ENCODE data around the gene IRAK2.
"Not testable (repeated sequence)": the region's sequence is repeated elsewhere in the genome, so short reads cannot be mapped to it uniquely, and the experiment has no call there.

IRAK2 gene

DNA sequence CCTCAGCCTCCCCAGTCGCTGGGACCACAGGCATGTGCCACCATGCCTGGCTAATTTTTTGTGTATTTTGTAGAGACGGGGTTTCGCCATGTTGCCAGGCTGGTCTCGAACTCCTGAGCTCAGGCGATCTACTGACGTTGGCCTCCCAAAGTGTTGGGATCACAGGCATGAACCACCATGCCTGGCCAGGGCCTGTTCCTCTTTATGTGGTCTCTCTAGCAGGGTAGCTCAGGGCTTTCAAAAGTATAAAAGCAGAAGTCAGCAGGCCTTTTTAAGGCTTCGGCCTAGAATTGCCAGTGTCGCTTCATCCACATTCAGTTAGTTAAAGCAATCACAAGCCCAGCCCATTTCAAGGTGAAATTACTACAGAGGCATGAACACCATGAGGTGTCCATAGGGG is 15.5 kb upstream of the IRAK2 start:
- TF ChIP-seq, protein P1, sequence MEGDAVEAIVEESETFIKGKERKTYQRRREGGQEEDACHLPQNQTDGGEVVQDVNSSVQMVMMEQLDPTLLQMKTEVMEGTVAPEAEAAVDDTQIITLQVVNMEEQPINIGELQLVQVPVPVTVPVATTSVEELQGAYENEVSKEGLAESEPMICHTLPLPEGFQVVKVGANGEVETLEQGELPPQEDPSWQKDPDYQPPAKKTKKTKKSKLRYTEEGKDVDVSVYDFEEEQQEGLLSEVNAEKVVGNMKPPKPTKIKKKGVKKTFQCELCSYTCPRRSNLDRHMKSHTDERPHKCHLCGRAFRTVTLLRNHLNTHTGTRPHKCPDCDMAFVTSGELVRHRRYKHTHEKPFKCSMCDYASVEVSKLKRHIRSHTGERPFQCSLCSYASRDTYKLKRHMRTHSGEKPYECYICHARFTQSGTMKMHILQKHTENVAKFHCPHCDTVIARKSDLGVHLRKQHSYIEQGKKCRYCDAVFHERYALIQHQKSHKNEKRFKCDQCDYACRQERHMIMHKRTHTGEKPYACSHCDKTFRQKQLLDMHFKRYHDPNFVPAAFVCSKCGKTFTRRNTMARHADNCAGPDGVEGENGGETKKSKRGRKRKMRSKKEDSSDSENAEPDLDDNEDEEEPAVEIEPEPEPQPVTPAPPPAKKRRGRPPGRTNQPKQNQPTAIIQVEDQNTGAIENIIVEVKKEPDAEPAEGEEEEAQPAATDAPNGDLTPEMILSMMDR (conservative IDR thresholded peaks at IDR 0.05; ENCODE audit: low read depth), result no peak
- no peak overlapping the region; the same call in 1 of the 2 replicates for H3K27ac ChIP-seq
- CTCF ChIA-PET, result no interaction called here
- no peak for DNase-seq (ENCODE audit: low spot score)
- POLR2A ChIA-PET (ENCODE audit: low non-redundant PET), result no interaction called here

DNA sequence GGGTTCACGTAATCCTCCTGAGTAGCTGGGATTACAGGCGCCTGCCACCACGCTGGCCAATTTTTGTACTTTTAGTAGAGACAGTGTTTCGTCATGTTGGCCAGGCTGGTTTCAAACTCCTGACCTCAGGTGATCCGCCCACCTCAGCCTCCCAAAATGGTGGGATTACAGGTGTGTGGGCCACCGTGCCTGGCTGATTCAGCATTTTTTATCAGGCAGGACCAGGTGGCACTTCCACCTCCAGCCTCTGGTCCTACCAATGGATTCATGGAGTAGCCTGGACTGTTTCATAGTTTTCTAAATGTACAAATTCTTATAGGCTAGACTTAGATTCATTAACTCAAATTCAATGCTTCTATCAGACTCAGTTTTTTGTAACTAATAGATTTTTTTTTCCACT is 13.7 kb upstream of the IRAK2 start:
- TF ChIP-seq, protein P1 (conservative IDR thresholded peaks at IDR 0.05; ENCODE audit: low read depth), result no peak
- DNase-seq (ENCODE audit: low spot score), result no peak
- POLR2A ChIA-PET (ENCODE audit: low non-redundant PET), result interaction anchor here (0.6 kb wide), 1 partner anchor 304 kb away, joined by 3 read pairs; no protein-coding TSS in a partner anchor
- CTCF ChIA-PET, result no interaction called here
- H3K27ac ChIP-seq, result no peak overlapping the region

DNA sequence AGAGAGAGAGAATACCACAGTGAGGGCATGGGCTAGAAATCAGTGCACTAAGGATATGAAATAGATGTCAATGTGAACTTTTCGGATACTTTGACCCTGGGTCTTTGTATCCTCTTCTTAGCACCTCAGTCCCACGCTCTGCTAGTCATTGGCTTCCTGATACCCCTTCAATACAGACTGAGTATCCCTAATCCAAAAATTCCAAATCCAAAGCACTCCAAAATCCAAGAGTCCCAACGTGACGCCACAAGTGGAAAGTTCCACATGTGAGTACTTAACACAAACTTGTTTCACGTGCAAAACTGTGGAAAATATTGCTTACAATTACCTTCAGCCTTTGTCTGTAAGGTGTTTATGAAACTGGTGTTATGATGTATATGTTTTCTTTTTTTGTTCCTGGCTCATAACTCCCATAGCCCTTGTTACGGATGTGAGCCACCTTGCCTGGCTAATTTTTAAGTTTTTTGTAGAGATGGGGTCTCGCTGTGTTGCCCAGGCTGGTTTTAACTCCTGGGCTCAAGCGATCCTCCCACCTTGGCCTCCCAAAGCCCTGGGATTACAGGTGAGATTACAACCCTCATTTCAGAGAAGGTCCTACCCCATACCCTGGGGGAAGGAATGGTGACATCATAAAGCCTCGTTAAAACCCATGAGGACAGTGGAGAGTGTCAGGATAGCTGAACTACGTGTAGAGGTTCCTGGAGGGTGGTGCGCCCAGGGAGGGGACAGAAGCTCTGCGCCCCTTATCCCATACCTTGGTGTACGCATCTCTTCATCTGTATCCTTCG is 10.2 kb upstream of the IRAK2 start:
- ChIA-PET CTCF (interaction anchor here (0.6 kb wide), 1 partner anchor 36 kb away, joined by 5 read pairs; no protein-coding TSS in a partner anchor), POLR2A (ENCODE audit: low non-redundant PET) (no interaction called here)
- no peak for DNase-seq (ENCODE audit: low spot score)
- H3K27ac ChIP-seq, result peak overlapping the region; percentile 7
- TF ChIP-seq, protein P1 (conservative IDR thresholded peaks at IDR 0.05; ENCODE audit: low read depth), result no peak

DNA sequence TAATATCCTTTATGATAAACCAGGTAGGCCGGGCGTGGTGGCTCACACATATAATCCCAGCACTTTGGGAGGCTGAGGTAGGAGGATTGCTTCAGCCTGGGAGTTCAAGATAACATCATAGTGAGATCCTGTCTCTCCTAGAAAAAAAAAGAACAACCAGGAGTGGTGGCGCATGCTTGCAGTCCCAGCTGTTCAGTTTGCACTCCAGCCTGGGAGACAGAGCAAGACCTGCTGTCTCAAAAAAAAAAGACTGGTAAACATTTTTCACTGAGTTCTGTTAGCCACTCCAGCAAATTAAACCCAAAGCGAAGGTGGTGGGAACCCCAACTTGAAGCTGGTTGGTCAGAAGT is 9.6 kb upstream of the IRAK2 start:
- ChIA-PET POLR2A (ENCODE audit: low non-redundant PET) (no interaction called here), CTCF (no interaction called here)
- TF ChIP-seq, protein P1 (conservative IDR thresholded peaks at IDR 0.05; ENCODE audit: low read depth), result no peak
- H3K27ac ChIP-seq, result peak overlapping the region; percentile 7
- no peak for DNase-seq (ENCODE audit: low spot score)

DNA sequence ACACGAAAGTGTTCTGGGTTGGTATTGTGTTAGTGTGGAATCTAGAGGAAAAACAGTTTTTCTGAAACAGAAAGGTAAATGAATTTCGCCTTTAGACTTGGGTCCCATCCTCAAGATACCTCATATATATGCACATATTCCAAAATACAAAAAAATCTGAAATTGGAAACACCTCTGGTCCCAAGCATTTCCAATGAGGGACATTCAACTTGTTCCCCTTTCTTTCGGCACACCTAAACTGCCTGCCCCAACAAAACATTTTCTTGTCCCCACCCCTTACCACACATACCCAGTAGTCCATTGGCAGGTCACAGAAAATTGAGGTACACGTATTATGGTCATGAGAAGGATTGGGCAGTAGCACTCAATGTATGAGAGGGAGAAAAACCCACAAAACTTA is 9.1 kb upstream of the IRAK2 start:
- ChIA-PET POLR2A (ENCODE audit: low non-redundant PET) (no interaction called here), CTCF (no interaction called here)
- no peak overlapping the region for H3K27ac ChIP-seq
- DNase-seq (ENCODE audit: low spot score), result no peak
- TF ChIP-seq, protein P1 (conservative IDR thresholded peaks at IDR 0.05; ENCODE audit: low read depth), result no peak

DNA sequence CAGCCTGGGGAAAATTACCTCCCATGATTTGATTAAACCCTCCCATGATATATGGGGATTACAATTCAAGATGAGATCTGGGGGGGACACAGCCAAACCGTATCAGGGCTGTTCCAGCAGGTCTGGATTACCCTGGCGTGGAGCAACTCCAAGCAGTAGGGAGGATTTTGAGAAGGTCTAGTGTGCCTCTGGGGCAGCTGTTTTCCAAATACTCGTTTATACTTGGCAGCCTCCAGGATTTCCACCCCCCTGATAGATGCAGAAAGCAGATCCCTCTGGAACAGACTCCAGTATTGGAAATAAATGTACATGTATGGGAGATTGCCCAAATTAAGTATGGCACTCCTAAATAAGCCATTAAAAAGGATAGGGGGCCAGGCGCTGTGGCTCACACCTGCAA is 7.7 kb upstream of the IRAK2 start:
- POLR2A ChIA-PET (ENCODE audit: low non-redundant PET), result no interaction called here

DNA sequence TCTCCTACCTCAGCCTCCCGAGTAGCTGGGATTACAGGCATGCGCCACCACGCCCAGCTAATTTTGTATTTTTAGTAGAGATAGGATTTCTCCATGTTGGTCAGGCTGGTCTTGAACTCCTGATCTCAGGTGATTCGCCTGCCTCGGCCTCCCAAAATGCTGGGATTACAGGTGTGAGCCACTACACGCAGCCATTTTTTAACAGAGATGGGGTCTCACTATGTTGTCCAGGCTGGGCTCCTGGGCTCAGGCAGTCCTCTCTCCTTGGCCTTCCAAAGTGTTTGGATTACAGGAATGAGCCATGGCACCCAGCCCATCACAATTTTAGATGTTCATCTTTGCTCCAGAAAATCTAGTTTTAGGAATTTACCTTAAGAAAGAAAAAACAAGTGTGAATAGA is 6.2 kb upstream of the IRAK2 start:
- CTCF ChIA-PET; POLR2A ChIA-PET (ENCODE audit: low non-redundant PET): not testable (repeated sequence)

More for the DNA sequence above, 7.7 kb upstream of the IRAK2 start:
- no peak overlapping the region for H3K27ac ChIP-seq
- TF ChIP-seq, protein P1 (conservative IDR thresholded peaks at IDR 0.05; ENCODE audit: low read depth), result no peak
- no peak for DNase-seq (ENCODE audit: low spot score)
- CTCF ChIA-PET, result no interaction called here

More for the DNA sequence above, 6.2 kb upstream of the IRAK2 start:
- not testable (repeated sequence) for DNase-seq (ENCODE audit: low spot score); H3K27ac ChIP-seq

Data from RWPE1 (cell line).